ENCODE data around the gene LRRC8D. TPM values are rescaled to one million over a fixed set of nuclear protein-coding genes. Genes with fewer than 3 reads are reported as not detected.

Gene LRRC8D
- total and polyA plus RNA-seq, 11 donors, result 2.1 to 16.5 (median 8.0) TPM

DNA sequence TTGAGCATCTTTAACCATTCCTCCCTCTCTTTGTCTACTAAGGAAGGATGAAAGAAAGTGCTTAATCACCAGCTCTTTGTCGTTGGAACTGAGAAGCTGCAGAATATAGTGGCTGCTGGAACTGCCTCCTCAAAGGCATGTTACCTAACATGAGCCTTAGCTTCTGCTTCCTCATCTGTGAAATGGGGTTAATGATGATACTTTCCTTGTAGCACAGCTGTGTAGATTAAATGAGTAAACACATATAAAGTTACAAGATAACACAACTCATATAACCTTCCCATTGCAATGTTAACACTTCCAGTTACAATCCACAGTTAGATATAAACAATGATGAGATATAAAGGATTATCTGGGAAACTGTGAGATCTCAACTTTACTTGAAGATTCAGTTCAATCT lies 125.7 kb downstream of the LRRC8D start:
- no peaks in the 10 kb centered on the region for H3K27me3 ChIP-seq
- TF ChIP-seq, protein P1, sequence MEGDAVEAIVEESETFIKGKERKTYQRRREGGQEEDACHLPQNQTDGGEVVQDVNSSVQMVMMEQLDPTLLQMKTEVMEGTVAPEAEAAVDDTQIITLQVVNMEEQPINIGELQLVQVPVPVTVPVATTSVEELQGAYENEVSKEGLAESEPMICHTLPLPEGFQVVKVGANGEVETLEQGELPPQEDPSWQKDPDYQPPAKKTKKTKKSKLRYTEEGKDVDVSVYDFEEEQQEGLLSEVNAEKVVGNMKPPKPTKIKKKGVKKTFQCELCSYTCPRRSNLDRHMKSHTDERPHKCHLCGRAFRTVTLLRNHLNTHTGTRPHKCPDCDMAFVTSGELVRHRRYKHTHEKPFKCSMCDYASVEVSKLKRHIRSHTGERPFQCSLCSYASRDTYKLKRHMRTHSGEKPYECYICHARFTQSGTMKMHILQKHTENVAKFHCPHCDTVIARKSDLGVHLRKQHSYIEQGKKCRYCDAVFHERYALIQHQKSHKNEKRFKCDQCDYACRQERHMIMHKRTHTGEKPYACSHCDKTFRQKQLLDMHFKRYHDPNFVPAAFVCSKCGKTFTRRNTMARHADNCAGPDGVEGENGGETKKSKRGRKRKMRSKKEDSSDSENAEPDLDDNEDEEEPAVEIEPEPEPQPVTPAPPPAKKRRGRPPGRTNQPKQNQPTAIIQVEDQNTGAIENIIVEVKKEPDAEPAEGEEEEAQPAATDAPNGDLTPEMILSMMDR (IDR thresholded peaks at IDR 0.05), result no peak
- TF ChIP-seq POLR2A (IDR thresholded peaks at IDR 0.05), result no peak
- H3K4me3 ChIP-seq, result no peak overlapping the region
- WGBS, 4 donors, result 44 to 60% (median 52%) methylated on average over 1 of the region's 1 CpG
- ATAC-seq (no peak), DNase-seq (no peak)
- H3K27ac ChIP-seq, result no peak overlapping the region
- H3K4me1 ChIP-seq, result peaks cover 0 to 16% (median 0%) of the 10 kb centered on the region in 12 donors
- intact Hi-C loops (cut with DNase I), result no loop called here
- H3K36me3 ChIP-seq, result no peaks in the 10 kb centered on the region
- H3K9me3 ChIP-seq, result no peaks in the 10 kb centered on the region

DNA sequence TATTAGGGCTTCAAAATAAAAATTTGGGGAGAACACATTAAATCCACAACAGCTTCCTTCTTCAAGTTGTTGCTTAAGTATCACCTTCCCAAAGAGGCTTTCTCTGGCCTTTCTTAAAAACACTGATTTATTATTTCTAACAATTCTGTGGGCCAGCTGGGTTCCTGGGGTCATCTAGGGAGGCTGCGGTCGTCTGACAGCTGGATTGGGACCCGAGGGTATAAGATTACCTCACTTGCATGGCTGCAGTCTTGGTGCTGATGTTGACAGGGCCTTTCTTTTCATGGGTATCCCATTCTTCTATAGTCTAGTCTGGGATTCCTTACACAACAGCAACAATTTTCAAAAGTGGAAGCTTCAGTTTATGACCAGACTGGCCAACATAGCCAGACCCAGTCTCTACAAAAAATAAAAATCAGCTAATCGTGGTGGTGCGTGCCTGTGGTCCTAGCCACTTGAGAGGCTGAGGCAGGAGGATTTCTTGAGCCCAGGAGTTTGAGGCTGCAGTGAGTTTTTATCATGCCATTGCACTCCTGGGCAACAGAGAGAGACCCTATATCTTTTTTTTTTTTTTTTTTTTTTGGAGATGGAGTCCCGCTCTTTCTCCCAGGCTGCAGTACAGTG lies 128.0 kb downstream of the LRRC8D start:
- peaks cover 0 to 6% (median 0%) of the 10 kb centered on the region in 12 donors for H3K4me1 ChIP-seq
- intact Hi-C loops (cut with DNase I), result no loop called here
- H3K4me3 ChIP-seq, result no peak overlapping the region
- no peak for TF ChIP-seq POLR2A (IDR thresholded peaks at IDR 0.05)
- TF ChIP-seq, protein P1 (IDR thresholded peaks at IDR 0.05), result no peak
- no peak for DNase-seq
- no peak for ATAC-seq
- H3K36me3 ChIP-seq, result no peaks in the 10 kb centered on the region
- H3K27me3 ChIP-seq, result no peaks in the 10 kb centered on the region
- no peak overlapping the region for H3K27ac ChIP-seq
- no peaks in the 10 kb centered on the region for H3K9me3 ChIP-seq
- WGBS, 4 donors, result 78 to 91% (median 88%) methylated on average over 6 of the region's 6 CpGs

DNA sequence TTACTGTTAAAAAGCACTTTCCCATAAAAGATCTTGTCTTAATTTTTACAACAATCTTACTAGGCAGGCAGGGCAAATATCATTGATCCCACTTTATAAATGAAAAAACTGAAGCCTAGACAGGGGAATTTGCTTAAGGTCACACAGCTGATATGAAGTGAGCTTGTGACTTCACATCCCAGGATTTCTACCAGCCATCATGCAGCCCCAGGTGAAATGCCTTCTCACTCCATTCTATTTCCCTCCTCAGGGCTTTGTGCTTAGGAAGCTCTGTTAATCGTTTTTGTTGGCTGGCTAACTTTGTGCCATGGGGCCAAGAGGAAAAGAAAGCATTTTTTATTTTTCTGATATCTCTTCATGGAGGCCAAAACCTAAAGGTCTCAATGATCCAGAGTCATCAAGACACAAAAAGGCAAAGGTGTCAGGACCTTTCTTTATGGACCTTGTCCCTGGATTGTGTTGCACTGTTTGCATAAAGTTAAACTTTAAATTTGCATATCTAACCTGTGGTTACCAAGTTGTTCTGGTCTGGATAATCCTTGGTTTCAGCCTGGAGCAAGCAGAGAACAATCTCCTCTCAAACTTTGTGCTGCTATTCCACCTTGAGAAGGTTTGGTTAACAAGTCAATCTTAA lies 129.3 kb downstream of the LRRC8D start:
- H3K4me1 ChIP-seq, result peaks cover 0 to 6% (median 0%) of the 10 kb centered on the region in 12 donors
- H3K36me3 ChIP-seq, result no peaks in the 10 kb centered on the region
- 11 to 32% (median 15%) methylated on average over 1 of the region's 1 CpG for WGBS, 4 donors
- no peak for TF ChIP-seq POLR2A (IDR thresholded peaks at IDR 0.05)
- TF ChIP-seq, protein P1 (IDR thresholded peaks at IDR 0.05), result no peak
- no peaks in the 10 kb centered on the region for H3K27me3 ChIP-seq
- no peaks in the 10 kb centered on the region for H3K9me3 ChIP-seq
- no peak overlapping the region for H3K27ac ChIP-seq
- intact Hi-C loops (cut with DNase I), result loop anchor here in 2 of 10 donors (10.0 kb wide), 2 partner anchors 105 to 145 kb away; no protein-coding TSS in a partner anchor
- no peak for DNase-seq
- H3K4me3 ChIP-seq, result no peak overlapping the region
- ATAC-seq, result no peak

DNA sequence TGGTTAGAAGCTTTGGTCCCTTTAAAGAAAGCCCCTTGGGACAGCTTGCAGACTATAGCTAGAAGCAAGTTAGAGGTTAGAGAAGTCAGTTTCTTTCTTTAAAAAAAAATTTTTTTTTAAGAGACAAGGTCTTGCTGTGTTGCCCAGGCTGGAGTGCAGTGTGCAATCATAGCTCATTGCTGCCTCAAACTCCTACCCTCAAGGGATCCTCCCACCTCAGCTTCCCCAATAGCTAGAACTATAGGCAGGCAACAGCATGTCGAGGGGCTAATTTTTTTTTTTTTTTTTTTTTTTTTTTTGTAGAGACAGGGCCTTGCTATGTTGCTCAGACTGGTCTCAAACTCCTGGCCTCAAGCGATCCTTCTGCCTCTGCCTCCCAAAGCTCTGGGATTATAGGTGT lies 129.9 kb downstream of the LRRC8D start:
- no peak overlapping the region for H3K4me3 ChIP-seq
- DNase-seq, result no peak
- H3K9me3 ChIP-seq, result no peaks in the 10 kb centered on the region
- ATAC-seq, result no peak
- WGBS, 4 donors, result 86 to 97% (median 95%) methylated on average over 2 of the region's 2 CpGs
- intact Hi-C loops (cut with DNase I), result loop anchor here in 2 of 10 donors (10.0 kb wide), 2 partner anchors 106 to 146 kb away; no protein-coding TSS in a partner anchor
- H3K27me3 ChIP-seq, result no peaks in the 10 kb centered on the region
- H3K27ac ChIP-seq, result no peak overlapping the region
- no peaks in the 10 kb centered on the region for H3K36me3 ChIP-seq
- TF ChIP-seq, protein P1 (IDR thresholded peaks at IDR 0.05), result no peak
- no peak for TF ChIP-seq POLR2A (IDR thresholded peaks at IDR 0.05)
- peaks cover 0 to 6% (median 0%) of the 10 kb centered on the region in 12 donors for H3K4me1 ChIP-seq

Measured in heart left ventricle (tissue), 16 donors.